CD14-positive monocyte (primary cell): ENCODE data around the gene HDAC4. TPM values are rescaled to one million over a fixed set of nuclear protein-coding genes. Genes with fewer than 3 reads are reported as not detected.

Source experiments
- DNase-seq, 3 donors: peaks; one replicate each; pipeline ENCODE4 v3.0.0-alpha.2; 2011 to 2022
- H2AFZ ChIP-seq: 2 replicates; pipeline ENCODE4 v1.6.0; 2012; ENCODE audit warnings: mild to moderate bottlenecking, low read depth, low read length, inconsistent platforms; ENCODE audit not compliant: insufficient read depth, poor library complexity, severe bottlenecking
- H3K27ac ChIP-seq, 2 donors: 1 replicate in 1 of 2; 2 replicates in 1 of 2; pipeline ENCODE4 v1.5.1; 2012 to 2013; ENCODE audit warnings: low read length in 2 of 2, control low read depth in 1 of 2, inconsistent platforms in 1 of 2, low read depth in 1 of 2, mild to moderate bottlenecking in 1 of 2
- H3K27me3 ChIP-seq, 2 donors: one replicate each; pipeline versions ENCODE4 v1.6.0 to v1.6.1; 2011 to 2013; ENCODE audit warnings: low read length in 2 of 2; ENCODE audit not compliant: control insufficient read depth in 2 of 2, insufficient read depth in 2 of 2
- H3K36me3 ChIP-seq, 2 donors: replicated peaks in 1 of 2; 1 replicate in 1 of 2; 2 replicates in 1 of 2; pipeline versions ENCODE4 v1.5.1 to v1.6.1; 2012 to 2013; ENCODE audit warnings: low read length in 2 of 2, control low read depth in 1 of 2, inconsistent platforms in 1 of 2, mild to moderate bottlenecking in 1 of 2; ENCODE audit not compliant: insufficient read depth in 2 of 2, control insufficient read depth in 1 of 2
- H3K4me1 ChIP-seq, 2 donors: 1 replicate in 1 of 2; 2 replicates in 1 of 2; pipeline versions ENCODE4 v1.5.1 to v1.6.1; 2012 to 2013; ENCODE audit warnings: low read length in 2 of 2, control low read depth in 1 of 2, inconsistent platforms in 1 of 2, mild to moderate bottlenecking in 1 of 2, moderate library complexity in 1 of 2; ENCODE audit not compliant: insufficient read depth in 2 of 2, control insufficient read depth in 1 of 2
- H3K4me2 ChIP-seq: replicated peaks from 2 replicates; pipeline ENCODE3; 2012; ENCODE audit warnings: low read length, moderate library complexity, mild to moderate bottlenecking; ENCODE audit not compliant: poor library complexity, severe bottlenecking; ENCODE audit errors: extremely low read depth
- H3K4me3 ChIP-seq, 3 experiments: fragments of 200-600 bp in 1 of 3; sonication (generic) in 1 of 3; replicated peaks in 1 of 3; 1 replicate in 2 of 3; 2 replicates in 1 of 3; pipeline ENCODE4 v1.5.1; 2011 to 2013; ENCODE audit warnings: low read length in 3 of 3, mild to moderate bottlenecking in 3 of 3, control low read depth in 2 of 3, low read depth in 2 of 3, inconsistent platforms in 1 of 3, moderate library complexity in 1 of 3
- H3K79me2 ChIP-seq: 2 replicates; pipeline ENCODE4 v1.6.0; 2012; ENCODE audit warnings: mild to moderate bottlenecking, control low read depth, inconsistent platforms, low read length, moderate library complexity; ENCODE audit not compliant: insufficient read depth
- H3K9ac ChIP-seq: 2 replicates; pipeline ENCODE4 v1.6.0; 2017; ENCODE audit warnings: low read length, mild to moderate bottlenecking; ENCODE audit not compliant: insufficient read depth, poor library complexity, severe bottlenecking
- H3K9me3 ChIP-seq, 2 donors: replicated peaks in 1 of 2; 1 replicate in 1 of 2; 2 replicates in 1 of 2; pipeline versions ENCODE4 v1.5.1 to v1.6.1; 2012 to 2013; ENCODE audit warnings: low read length in 2 of 2, control low read depth in 1 of 2; ENCODE audit not compliant: control insufficient read depth in 1 of 2, insufficient read depth in 1 of 2
- H4K20me1 ChIP-seq: 2 replicates; pipeline ENCODE4 v1.6.0; 2012; ENCODE audit warnings: mild to moderate bottlenecking, low read length, control low read depth, moderate library complexity; ENCODE audit not compliant: insufficient read depth
- H3K27ac Mint-ChIP-seq, 7 donors: one replicate each; pipeline ENCODE4 v1.8.0; 2020; ENCODE audit warnings: mild to moderate bottlenecking in 7 of 7, mixed read lengths in 7 of 7, moderate library complexity in 6 of 7, inconsistent platforms in 2 of 7
- H3K27me3 Mint-ChIP-seq, 3 donors: one replicate each; pipeline ENCODE4 v1.8.0; 2021 to 2022; ENCODE audit warnings: low read depth in 3 of 3, mild to moderate bottlenecking in 3 of 3, mixed read lengths in 3 of 3, moderate library complexity in 3 of 3, inconsistent platforms in 1 of 3
- H3K36me3 Mint-ChIP-seq, 2 donors: one replicate each; pipeline ENCODE4 v1.8.0; 2020; ENCODE audit warnings: mixed read lengths in 2 of 2, inconsistent platforms in 1 of 2, mild to moderate bottlenecking in 1 of 2
- H3K4me1 Mint-ChIP-seq: one replicate; pipeline ENCODE4 v1.8.0; 2020; ENCODE audit warnings: mild to moderate bottlenecking, mixed read lengths
- H3K4me3 Mint-ChIP-seq, 2 donors: one replicate each; pipeline ENCODE4 v1.8.0; 2020; ENCODE audit warnings: mild to moderate bottlenecking in 2 of 2, mixed read lengths in 2 of 2, moderate library complexity in 1 of 2
- H3K9me3 Mint-ChIP-seq, 7 donors: one replicate each; pipeline ENCODE4 v1.8.0; 2020 to 2022; ENCODE audit warnings: mixed read lengths in 7 of 7, mild to moderate bottlenecking in 6 of 7, moderate library complexity in 6 of 7, inconsistent platforms in 2 of 7
- WGBS: methylation state at CpG from one replicate; pipeline ENCODE4 v1.1.5; 2013; ENCODE audit warnings: missing lambda C conversion rate; ENCODE audit not compliant: insufficient coverage; 5-methylcytosine and 5-hydroxymethylcytosine counted together
- intact Hi-C, 2 donors: fragments of 100-400 bp; cut with micrococcal nuclease; formaldehyde crosslinking; loops; one replicate each; pipeline versions ENCODE4 v1.15.0 to v1.15.1; 2023
- polyA plus RNA-seq, 3 donors: library from polyadenylated mRNA; depleted of rRNA in 1 of 3; unstranded in 2 of 3; stranded (reverse) in 1 of 3; fragments of 300-500 nt in 2 of 3; fragments of >200 nt in 1 of 3; fragmentation: Illumina TruSeq in 2 of 3; gene quantifications; 1 replicate in 2 of 3; 2 replicates in 1 of 3; pipeline ENCODE4 v1.2.3, GENCODE V29; 2012 to 2021
- TF ChIP-seq, protein P1 (sequence below): fragments of 200-600 bp; IDR thresholded peaks from one replicate; pipeline ENCODE4 v1.8.0; 2022; ENCODE audit warnings: antibody characterized with exemption, mild to moderate bottlenecking

Gene HDAC4
- polyA plus RNA-seq, 3 donors: 3.3 to 23.0 (median 4.5) TPM

DNA sequence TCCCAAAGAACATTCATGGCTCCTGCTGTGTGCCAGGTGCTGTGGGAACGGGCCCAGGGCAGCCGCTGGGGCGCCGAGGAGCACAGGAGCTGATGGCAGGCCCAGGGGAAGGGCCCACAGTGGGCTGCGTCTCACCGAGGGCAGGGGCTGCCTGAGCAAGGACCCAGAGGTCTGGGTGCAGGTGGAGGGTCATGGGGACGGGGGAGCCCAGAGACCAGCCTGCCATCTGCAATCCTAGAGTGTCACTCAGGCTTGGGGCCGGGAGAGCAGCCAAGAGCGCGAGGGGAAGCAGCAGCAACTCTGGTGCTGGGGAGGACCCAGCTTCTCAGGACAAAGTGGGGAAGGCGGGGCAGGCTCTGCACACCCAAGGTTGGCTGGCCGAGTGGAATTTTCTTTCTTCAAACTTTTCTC lies 207.4 kb downstream of the HDAC4 start:
- intact Hi-C loops: no loop called here
- peaks cover 0 to 3% (median 0%) of the 10 kb centered on the region in 3 donors for H3K27me3 Mint-ChIP-seq
- peaks cover 63 to 84% of the 10 kb centered on the region in 2 donors for H3K36me3 Mint-ChIP-seq
- peaks cover 5 to 7% of the 10 kb centered on the region in 2 donors for H3K4me1 ChIP-seq
- H3K4me3 ChIP-seq: no peak overlapping the region
- H2AFZ ChIP-seq: no peak overlapping the region
- DNase-seq: no peak
- peaks cover 57 to 86% of the 10 kb centered on the region in 2 donors for H3K36me3 ChIP-seq
- WGBS: 84% methylated on average over 10 of the region's 12 CpGs
- H3K27ac Mint-ChIP-seq: peak overlapping the region in 5 of 7 donors; percentile 51 to 66 (median 57)
- no peak overlapping the region for H3K4me2 ChIP-seq
- H3K9ac ChIP-seq: no peak overlapping the region
- TF ChIP-seq, protein P1, sequence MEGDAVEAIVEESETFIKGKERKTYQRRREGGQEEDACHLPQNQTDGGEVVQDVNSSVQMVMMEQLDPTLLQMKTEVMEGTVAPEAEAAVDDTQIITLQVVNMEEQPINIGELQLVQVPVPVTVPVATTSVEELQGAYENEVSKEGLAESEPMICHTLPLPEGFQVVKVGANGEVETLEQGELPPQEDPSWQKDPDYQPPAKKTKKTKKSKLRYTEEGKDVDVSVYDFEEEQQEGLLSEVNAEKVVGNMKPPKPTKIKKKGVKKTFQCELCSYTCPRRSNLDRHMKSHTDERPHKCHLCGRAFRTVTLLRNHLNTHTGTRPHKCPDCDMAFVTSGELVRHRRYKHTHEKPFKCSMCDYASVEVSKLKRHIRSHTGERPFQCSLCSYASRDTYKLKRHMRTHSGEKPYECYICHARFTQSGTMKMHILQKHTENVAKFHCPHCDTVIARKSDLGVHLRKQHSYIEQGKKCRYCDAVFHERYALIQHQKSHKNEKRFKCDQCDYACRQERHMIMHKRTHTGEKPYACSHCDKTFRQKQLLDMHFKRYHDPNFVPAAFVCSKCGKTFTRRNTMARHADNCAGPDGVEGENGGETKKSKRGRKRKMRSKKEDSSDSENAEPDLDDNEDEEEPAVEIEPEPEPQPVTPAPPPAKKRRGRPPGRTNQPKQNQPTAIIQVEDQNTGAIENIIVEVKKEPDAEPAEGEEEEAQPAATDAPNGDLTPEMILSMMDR: no peak
- H3K4me1 Mint-ChIP-seq: peaks cover 12% of the 10 kb centered on the region
- no peak overlapping the region for H3K4me3 Mint-ChIP-seq
- H3K9me3 Mint-ChIP-seq: peaks cover 3 to 8% (median 7%) of the 10 kb centered on the region in 7 donors
- peak overlapping the region in 1 of 2 donors; percentile 55 for H3K27ac ChIP-seq
- no peaks in the 10 kb centered on the region for H3K27me3 ChIP-seq
- H4K20me1 ChIP-seq: peaks cover 72% of the 10 kb centered on the region
- peaks cover 5 to 9% of the 10 kb centered on the region in 2 donors for H3K9me3 ChIP-seq
- H3K79me2 ChIP-seq: peaks cover 98% of the 10 kb centered on the region

DNA sequence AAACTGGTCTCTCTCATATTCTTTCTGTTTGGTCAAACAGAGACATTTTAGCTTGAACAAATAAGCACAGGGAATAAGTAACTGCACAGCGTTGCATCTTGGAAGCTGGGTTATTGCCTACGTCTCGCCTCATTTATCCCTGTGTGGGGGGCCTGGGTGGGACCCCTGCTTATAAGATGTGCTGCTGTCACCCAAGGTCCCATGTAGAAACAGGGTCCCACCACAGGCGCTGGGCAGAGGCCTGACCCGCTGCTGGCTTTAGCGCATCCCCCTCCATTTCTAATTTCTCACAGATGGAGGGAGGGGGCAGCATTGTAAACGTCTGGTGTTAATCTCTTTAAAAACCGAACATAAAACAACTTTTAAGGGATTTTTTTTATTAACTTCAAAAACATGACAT lies 207.8 kb downstream of the HDAC4 start:
- DNase-seq: no peak
- Histone ChIP-seq H3K9me3 (peaks cover 5 to 9% of the 10 kb centered on the region in 2 donors), H3K27me3 (no peaks in the 10 kb centered on the region), H3K4me2 (no peak overlapping the region), H3K36me3 (peaks cover 57 to 86% of the 10 kb centered on the region in 2 donors), H3K27ac (peak overlapping the region; percentile 33 to 55), H2AFZ (no peak overlapping the region), H3K9ac (no peak overlapping the region), H3K4me3 (no peak overlapping the region), H3K79me2 (peaks cover 98% of the 10 kb centered on the region), H4K20me1 (peaks cover 72% of the 10 kb centered on the region), H3K4me1 (peaks cover 5 to 7% of the 10 kb centered on the region in 2 donors)
- H3K4me1 Mint-ChIP-seq: peaks cover 12% of the 10 kb centered on the region
- peak overlapping the region in 1 of 7 donors; percentile 51 for H3K27ac Mint-ChIP-seq
- peaks cover 3 to 8% (median 7%) of the 10 kb centered on the region in 7 donors for H3K9me3 Mint-ChIP-seq
- H3K36me3 Mint-ChIP-seq: peaks cover 62 to 84% of the 10 kb centered on the region in 2 donors
- intact Hi-C loops: no loop called here
- H3K4me3 Mint-ChIP-seq: no peak overlapping the region
- TF ChIP-seq, protein P1: no peak
- peaks cover 0 to 3% (median 0%) of the 10 kb centered on the region in 3 donors for H3K27me3 Mint-ChIP-seq
- WGBS: 100% methylated on average over 1 of the region's 8 CpGs
